ENCODE data around the gene NIFK.

- no peak for TF ChIP-seq CTCF (optimal IDR thresholded peaks at IDR 0.05 in 1 of 3, IDR thresholded peaks at IDR 0.05 in 1 of 3, conservative IDR thresholded peaks at IDR 0.05 in 1 of 3; ENCODE audit: extremely low read depth in 1 of 3, insufficient read depth in 2 of 3, low read length in 3 of 3)
- TF ChIP-seq EZH2 (IDR thresholded peaks at IDR 0.05; ENCODE audit: low read length), result no peak
These were observed 40.4 kb upstream of the NIFK start for GRCh38 chr2:121776885-121777698.

Measured in keratinocyte (primary cell).